Kidney (tissue), 14 donors: ENCODE results near the gene GIMAP8. TPM values are rescaled to one million over a fixed set of nuclear protein-coding genes. Genes with fewer than 3 reads are reported as not detected.
"Not testable (repeated sequence)": the region's sequence is repeated elsewhere in the genome, so short reads cannot be mapped to it uniquely, and the experiment has no call there.

ENCODE experiments used
- DNase-seq, 5 donors: peaks; one replicate each; pipeline ENCODE4 v3.0.0-alpha.2; 2013 to 2020
- FAIRE-seq: peaks from 2 replicates; lab custom pipeline; 2012; peaks lifted over from hg19 to GRCh38; lab: Jason Lieb, UNC
- H3K27ac ChIP-seq, 2 donors: one replicate each; pipeline ENCODE4 v1.7.0; 2013; ENCODE audit warnings: low read depth in 2 of 2, low read length in 2 of 2, inconsistent platforms in 1 of 2
- H3K27me3 ChIP-seq: one replicate; pipeline ENCODE4 v1.7.1; 2013; ENCODE audit warnings: low read length, inconsistent platforms; ENCODE audit not compliant: control insufficient read depth, insufficient read depth
- H3K36me3 ChIP-seq, 3 donors: one replicate each; pipeline versions ENCODE4 v1.7.0 to v1.7.1; 2013; ENCODE audit warnings: low read length in 3 of 3, control low read depth in 1 of 3, inconsistent platforms in 1 of 3; ENCODE audit not compliant: insufficient read depth in 3 of 3, control insufficient read depth in 2 of 3
- H3K4me1 ChIP-seq, 3 donors: one replicate each; pipeline versions ENCODE4 v1.7.0 to v1.7.1; 2013; ENCODE audit warnings: low read length in 3 of 3, inconsistent platforms in 1 of 3, low read depth in 1 of 3; ENCODE audit not compliant: control insufficient read depth in 2 of 3, insufficient read depth in 2 of 3
- H3K4me3 ChIP-seq, 3 donors: one replicate each; pipeline versions ENCODE4 v1.7.0 to v1.8.1; 2013; ENCODE audit warnings: low read length in 3 of 3, control low read depth in 1 of 3, inconsistent platforms in 1 of 3
- H3K9ac ChIP-seq, 3 donors: one replicate each; pipeline versions ENCODE4 v1.7.0 to v1.7.1; 2013; ENCODE audit warnings: low read length in 3 of 3, control low read depth in 1 of 3, inconsistent platforms in 1 of 3
- H3K9me3 ChIP-seq, 3 donors: one replicate each; pipeline versions ENCODE4 v1.7.0 to v1.7.1; 2013; ENCODE audit warnings: low read length in 3 of 3, control low read depth in 1 of 3, inconsistent platforms in 1 of 3; ENCODE audit not compliant: control insufficient read depth in 2 of 3, insufficient read depth in 1 of 3
- CTCF ChIP-seq: IDR thresholded peaks from 3 replicates; pipeline ENCODE4 v1.5.1; 2012; ENCODE audit warnings: mild to moderate bottlenecking, moderate library complexity, borderline replicate concordance; ENCODE audit not compliant: insufficient read depth; ENCODE audit errors: extremely low read depth
- intact Hi-C: fragments of 100-400 bp; cut with DNase I; formaldehyde crosslinking; loops from one replicate; pipeline ENCODE4 v1.11.1; 2022
- polyA plus RNA-seq: library from polyadenylated mRNA; stranded (reverse); fragments of 350-450 nt; fragmentation: Illumina TruSeq; extraction: RNeasy Lipid Tissue Mini Kit (QIAGEN cat#74804); gene quantifications from one replicate; pipeline ENCODE4 v1.2.3, GENCODE V29; 2014; ENCODE audit warnings: low read depth, low replicate concordance; ENCODE audit not compliant: insufficient read depth
- total RNA-seq: library from RNA; stranded (reverse); fragmentation: NEBNext Ultra II Directional; extraction: Animal tissue kit (Norgen Biotek cat#: 25700); gene quantifications from one replicate; pipeline ENCODE4 v1.2.1, GENCODE V29; 2021
- donor health status: control.
- donor health status: control.
- donor health status: control.
- donor health status: control.
- donor health status: control.
- donor health status: DM: yes; HTN: yes; CAD: no.
- donor health status: Normal renal cell carcinoma (clear cell type).

Gene GIMAP8
- total and polyA plus RNA-seq, 2 donors from 2014 or later: 10.2 to 24.3 TPM

GRCh38 chr7:150481922-150482321 lies 31.5 kb downstream of the GIMAP8 start:
- no peak for TF ChIP-seq CTCF
- DNase-seq (no peak), FAIRE-seq (no peak)
- intact Hi-C loops: no loop called here
- Histone ChIP-seq H3K9ac (no peak overlapping the region), H3K9me3 (no peaks in the 10 kb centered on the region), H3K4me1 (no peaks in the 10 kb centered on the region), H3K4me3 (no peak overlapping the region), H3K36me3 (no peaks in the 10 kb centered on the region), H3K27me3 (no peaks in the 10 kb centered on the region), H3K27ac (no peak overlapping the region)

GRCh38 chr7:150483514-150483913 lies 33.1 kb downstream of the GIMAP8 start:
- DNase-seq: peak in 1 of 5 donors; percentile 22
- H3K36me3 ChIP-seq, H3K27ac ChIP-seq, H3K27me3 ChIP-seq, H3K4me3 ChIP-seq, H3K4me1 ChIP-seq, H3K9ac ChIP-seq, H3K9me3 ChIP-seq, intact Hi-C loops: not testable (repeated sequence)
- peak; percentile 54 for FAIRE-seq

GRCh38 chr7:150484071-150484470 lies 33.6 kb downstream of the GIMAP8 start:
- H3K36me3 ChIP-seq, H3K9ac ChIP-seq, H3K27me3 ChIP-seq, H3K27ac ChIP-seq, H3K9me3 ChIP-seq, intact Hi-C loops, H3K4me1 ChIP-seq, H3K4me3 ChIP-seq: not testable (repeated sequence)
- peak; percentile 32 for FAIRE-seq
- DNase-seq: peak in 1 of 5 donors; percentile 25

- Histone ChIP-seq H3K4me1 (no peaks in the 10 kb centered on the region), H3K27me3 (no peaks in the 10 kb centered on the region), H3K27ac (no peak overlapping the region), H3K9me3 (no peaks in the 10 kb centered on the region), H3K4me3 (no peak overlapping the region), H3K9ac (no peak overlapping the region), H3K36me3 (no peaks in the 10 kb centered on the region)
- FAIRE-seq (no peak), DNase-seq (no peak)
- intact Hi-C loops: no loop called here
- TF ChIP-seq CTCF: no peak
Measured at GRCh38 chr7:150487625-150488024, 37.2 kb downstream of the GIMAP8 start.

GRCh38 chr7:150489782-150490181 lies 39.4 kb downstream of the GIMAP8 start:
- DNase-seq (no peak), FAIRE-seq (no peak)
- Histone ChIP-seq H3K9me3 (no peaks in the 10 kb centered on the region), H3K4me1 (no peaks in the 10 kb centered on the region), H3K4me3 (no peak overlapping the region), H3K27me3 (no peaks in the 10 kb centered on the region), H3K36me3 (no peaks in the 10 kb centered on the region), H3K9ac (no peak overlapping the region), H3K27ac (no peak overlapping the region)
- intact Hi-C loops: no loop called here
- no peak for TF ChIP-seq CTCF

GRCh38 chr7:150493442-150493841 lies 43.0 kb downstream of the GIMAP8 start:
- H3K9ac ChIP-seq, H3K9me3 ChIP-seq, intact Hi-C loops, H3K4me3 ChIP-seq, DNase-seq, H3K36me3 ChIP-seq, H3K27ac ChIP-seq, FAIRE-seq, H3K4me1 ChIP-seq, H3K27me3 ChIP-seq: not testable (repeated sequence)
